H54 (cell line): ENCODE data around the gene PEBP1.

ENCODE experiments used
- DNase-seq: peaks from one replicate; pipeline ENCODE4 v3.0.0; 2011; ENCODE audit warnings: low spot score, mixed read lengths; ENCODE audit not compliant: insufficient read length
- FAIRE-seq: peaks from 3 replicates; lab custom pipeline; 2011; peaks lifted over from hg19 to GRCh38; lab: Jason Lieb, UNC
- POLR2A ChIP-seq: IDR thresholded peaks from 2 replicates; pipeline ENCODE4 v1.6.1; 2011; ENCODE audit warnings: low read depth, mild to moderate bottlenecking, low read length

The PEBP1 gene

GRCh38 chr12:118193958-118194357 lies 58.0 kb downstream of the PEBP1 start:
- TF ChIP-seq POLR2A, result no peak
- DNase-seq (no peak), FAIRE-seq (no peak)
